HepG2 (cell line): ENCODE results near the gene TALDO1. TPM values are rescaled to one million over a fixed set of nuclear protein-coding genes. Genes with fewer than 3 reads are reported as not detected.

Experiments
- DMAP1 ChIP-seq: IDR thresholded peaks from 2 replicates; pipeline ENCODE4 v1.6.1; 2016
- HNRNPUL1 ChIP-seq: fragments of 200-400 bp; formaldehyde crosslinking; IDR thresholded peaks from 2 replicates; pipeline ENCODE4 v1.6.1; 2017; ENCODE audit warnings: low read depth, mild to moderate bottlenecking, low read length, moderate library complexity
- POLR2G ChIP-seq: fragments of 200-400 bp; formaldehyde crosslinking; IDR thresholded peaks from 2 replicates; pipeline ENCODE4 v1.6.1; 2018; ENCODE audit warnings: mild to moderate bottlenecking, low read depth, low read length, moderate library complexity
- ZBTB38 ChIP-seq: sonication (generic); formaldehyde crosslinking; IDR thresholded peaks from 2 replicates; pipeline ENCODE4 v1.5.1; 2020; ENCODE audit warnings: mild to moderate bottlenecking, missing genetic modification reagents
- polyA plus RNA-seq, 8 experiments: library from polyadenylated mRNA; depleted of rRNA in 3 of 8; stranded (reverse) in 7 of 8; unstranded in 1 of 8; fragments of >200 nt; fragmentation: Illumina TruSeq in 4 of 8; extraction: Trizol in 4 of 8; gene quantifications; 2 replicates each; pipeline versions ENCODE4 v1.2.1 to v1.2.3, GENCODE V29; 2011 to 2016; ENCODE audit warnings: low read depth in 4 of 8, missing spikeins in 1 of 8, mixed read lengths in 1 of 8; ENCODE audit not compliant: insufficient read depth in 1 of 8
- total RNA-seq, 5 experiments: library from RNA; depleted of rRNA; stranded (reverse); fragments of >200 nt; fragmentation: Illumina TruSeq; extraction: Trizol; gene quantifications; 2 replicates each; pipeline ENCODE4 v1.2.3, GENCODE V29; 2016; ENCODE audit warnings: low read depth in 1 of 5
- TF ChIP-seq, protein P1 (sequence below): sonication (generic); formaldehyde crosslinking; IDR thresholded peaks from 2 replicates; pipeline ENCODE4 v1.5.0; 2020; ENCODE audit warnings: mild to moderate bottlenecking, missing genetic modification reagents
- TF ChIP-seq, protein P2 (sequence below): sonication (generic); formaldehyde crosslinking; IDR thresholded peaks from 2 replicates; pipeline ENCODE4 v1.4.0; 2020; ENCODE audit warnings: mild to moderate bottlenecking, missing genetic modification reagents
- TF ChIP-seq, protein P3 (sequence below): sonication (generic); formaldehyde crosslinking; IDR thresholded peaks from 2 replicates; pipeline ENCODE4 v1.5.0; 2020; ENCODE audit warnings: missing genetic modification reagents, mild to moderate bottlenecking, borderline replicate concordance

Gene TALDO1
- total and polyA plus RNA-seq, 2 of the 13 experiments (the other 11 are each of a cell fraction or from before 2014, with no cell fraction given), result 107 to 240 TPM

DNA sequence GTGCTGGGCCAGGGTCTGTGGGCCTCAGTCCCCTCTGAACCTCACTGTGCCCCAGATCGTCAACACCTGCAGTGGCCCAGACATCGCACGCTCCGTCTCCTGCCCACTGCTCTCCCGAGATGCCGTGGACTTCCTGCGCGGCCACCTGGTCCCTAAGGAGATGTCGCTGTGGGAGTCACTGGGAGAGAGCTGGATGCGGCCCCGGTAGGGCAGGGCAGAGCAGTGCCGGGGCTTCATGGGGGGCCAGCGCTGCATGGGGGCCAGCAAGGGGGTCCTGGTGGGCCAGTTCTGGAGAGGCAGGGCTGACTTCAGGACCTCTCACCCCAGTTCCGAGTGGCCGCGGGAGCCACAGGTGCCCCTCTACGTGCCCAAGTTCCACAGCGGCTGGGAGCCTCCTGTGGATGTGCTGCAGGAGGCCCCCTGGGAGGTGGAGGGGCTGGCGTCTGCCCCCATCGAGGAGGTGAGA is 24.9 kb upstream of the TALDO1 start (continued):
- TF ChIP-seq, protein P1, sequence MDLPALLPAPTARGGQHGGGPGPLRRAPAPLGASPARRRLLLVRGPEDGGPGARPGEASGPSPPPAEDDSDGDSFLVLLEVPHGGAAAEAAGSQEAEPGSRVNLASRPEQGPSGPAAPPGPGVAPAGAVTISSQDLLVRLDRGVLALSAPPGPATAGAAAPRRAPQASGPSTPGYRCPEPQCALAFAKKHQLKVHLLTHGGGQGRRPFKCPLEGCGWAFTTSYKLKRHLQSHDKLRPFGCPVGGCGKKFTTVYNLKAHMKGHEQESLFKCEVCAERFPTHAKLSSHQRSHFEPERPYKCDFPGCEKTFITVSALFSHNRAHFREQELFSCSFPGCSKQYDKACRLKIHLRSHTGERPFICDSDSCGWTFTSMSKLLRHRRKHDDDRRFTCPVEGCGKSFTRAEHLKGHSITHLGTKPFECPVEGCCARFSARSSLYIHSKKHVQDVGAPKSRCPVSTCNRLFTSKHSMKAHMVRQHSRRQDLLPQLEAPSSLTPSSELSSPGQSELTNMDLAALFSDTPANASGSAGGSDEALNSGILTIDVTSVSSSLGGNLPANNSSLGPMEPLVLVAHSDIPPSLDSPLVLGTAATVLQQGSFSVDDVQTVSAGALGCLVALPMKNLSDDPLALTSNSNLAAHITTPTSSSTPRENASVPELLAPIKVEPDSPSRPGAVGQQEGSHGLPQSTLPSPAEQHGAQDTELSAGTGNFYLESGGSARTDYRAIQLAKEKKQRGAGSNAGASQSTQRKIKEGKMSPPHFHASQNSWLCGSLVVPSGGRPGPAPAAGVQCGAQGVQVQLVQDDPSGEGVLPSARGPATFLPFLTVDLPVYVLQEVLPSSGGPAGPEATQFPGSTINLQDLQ (CRISPR knock-in tag), result no peak
- TF ChIP-seq ZBTB38 (CRISPR knock-in tag) (peak; percentile 63), DMAP1 (CRISPR knock-in tag) (no peak), POLR2G (no peak), HNRNPUL1 (no peak)
- TF ChIP-seq, protein P2, sequence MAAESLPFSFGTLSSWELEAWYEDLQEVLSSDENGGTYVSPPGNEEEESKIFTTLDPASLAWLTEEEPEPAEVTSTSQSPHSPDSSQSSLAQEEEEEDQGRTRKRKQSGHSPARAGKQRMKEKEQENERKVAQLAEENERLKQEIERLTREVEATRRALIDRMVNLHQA (CRISPR knock-in tag), result no peak
- TF ChIP-seq, protein P3, sequence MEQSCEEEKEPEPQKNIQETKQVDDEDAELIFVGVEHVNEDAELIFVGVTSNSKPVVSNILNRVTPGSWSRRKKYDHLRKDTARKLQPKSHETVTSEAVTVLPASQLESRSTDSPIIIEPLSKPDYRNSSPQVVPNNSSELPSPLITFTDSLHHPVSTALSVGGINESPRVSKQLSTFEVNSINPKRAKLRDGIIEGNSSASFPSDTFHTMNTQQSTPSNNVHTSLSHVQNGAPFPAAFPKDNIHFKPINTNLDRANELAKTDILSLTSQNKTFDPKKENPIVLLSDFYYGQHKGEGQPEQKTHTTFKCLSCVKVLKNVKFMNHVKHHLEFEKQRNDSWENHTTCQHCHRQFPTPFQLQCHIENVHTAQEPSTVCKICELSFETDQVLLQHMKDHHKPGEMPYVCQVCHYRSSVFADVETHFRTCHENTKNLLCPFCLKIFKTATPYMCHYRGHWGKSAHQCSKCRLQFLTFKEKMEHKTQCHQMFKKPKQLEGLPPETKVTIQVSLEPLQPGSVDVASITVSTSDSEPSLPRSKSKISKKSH (CRISPR knock-in tag), result no peak
